ENCODE measurements around the gene JAML.
A peak's percentile ranks its signal among the peaks of the same experiment; 100 is the strongest.

Gene JAML

DNA sequence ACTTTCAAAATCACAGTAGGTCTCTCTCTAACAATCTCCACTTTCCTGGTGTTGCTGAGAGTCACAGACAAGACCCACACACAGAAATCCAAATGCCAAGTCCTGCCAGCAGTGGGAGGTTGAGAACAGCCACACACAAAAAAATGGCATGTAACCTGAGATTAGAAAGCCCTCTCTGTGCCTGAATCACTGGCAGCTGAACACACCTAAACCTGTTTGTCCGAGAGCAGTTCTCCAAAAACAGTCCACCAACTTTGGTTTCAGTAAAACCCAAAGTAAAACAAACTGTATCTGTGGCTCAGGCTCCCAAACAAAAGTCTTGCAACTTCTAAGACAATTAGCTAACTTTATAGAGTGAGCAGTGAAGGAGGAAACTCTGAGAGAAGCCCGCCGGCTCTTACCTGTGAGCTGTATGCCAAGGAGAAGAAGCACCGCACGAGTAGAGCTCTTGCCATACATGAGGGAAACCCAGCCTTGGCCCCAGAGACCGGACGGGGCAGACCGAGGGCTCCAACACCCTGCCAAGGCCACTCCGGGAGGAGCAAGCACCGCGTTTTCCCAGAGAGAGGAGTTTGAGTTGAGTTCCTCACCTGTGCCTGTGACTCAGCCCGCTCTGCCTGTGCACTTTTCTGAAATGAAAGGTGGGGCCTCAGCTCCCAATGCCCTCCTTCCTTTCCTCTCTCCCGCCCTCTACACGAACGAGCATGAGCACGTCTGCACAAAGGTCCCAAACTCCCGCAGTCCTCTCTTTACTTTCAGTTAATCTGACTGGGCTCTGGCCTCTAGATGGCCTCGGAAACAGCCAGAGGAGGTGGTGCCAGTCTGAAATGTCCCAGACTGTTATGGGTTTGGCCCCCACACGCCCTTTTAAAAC lies 39.1 kb upstream of the JAML start, which contains the start of gene MPZL2:
MPZL2 (minus strand) TSS at position 603 of the 874 bp plus-strand sequence; CDS start at position 459, 144 bp downstream.
- TF ChIP-seq, protein P1, sequence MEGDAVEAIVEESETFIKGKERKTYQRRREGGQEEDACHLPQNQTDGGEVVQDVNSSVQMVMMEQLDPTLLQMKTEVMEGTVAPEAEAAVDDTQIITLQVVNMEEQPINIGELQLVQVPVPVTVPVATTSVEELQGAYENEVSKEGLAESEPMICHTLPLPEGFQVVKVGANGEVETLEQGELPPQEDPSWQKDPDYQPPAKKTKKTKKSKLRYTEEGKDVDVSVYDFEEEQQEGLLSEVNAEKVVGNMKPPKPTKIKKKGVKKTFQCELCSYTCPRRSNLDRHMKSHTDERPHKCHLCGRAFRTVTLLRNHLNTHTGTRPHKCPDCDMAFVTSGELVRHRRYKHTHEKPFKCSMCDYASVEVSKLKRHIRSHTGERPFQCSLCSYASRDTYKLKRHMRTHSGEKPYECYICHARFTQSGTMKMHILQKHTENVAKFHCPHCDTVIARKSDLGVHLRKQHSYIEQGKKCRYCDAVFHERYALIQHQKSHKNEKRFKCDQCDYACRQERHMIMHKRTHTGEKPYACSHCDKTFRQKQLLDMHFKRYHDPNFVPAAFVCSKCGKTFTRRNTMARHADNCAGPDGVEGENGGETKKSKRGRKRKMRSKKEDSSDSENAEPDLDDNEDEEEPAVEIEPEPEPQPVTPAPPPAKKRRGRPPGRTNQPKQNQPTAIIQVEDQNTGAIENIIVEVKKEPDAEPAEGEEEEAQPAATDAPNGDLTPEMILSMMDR (IDR thresholded peaks at IDR 0.05; ENCODE audit: low read depth, low read length) = no peak
- H3K4me3 ChIP-seq (ENCODE audit: low read depth, low read length) = no peak within 1 kb of the TSS

DNA sequence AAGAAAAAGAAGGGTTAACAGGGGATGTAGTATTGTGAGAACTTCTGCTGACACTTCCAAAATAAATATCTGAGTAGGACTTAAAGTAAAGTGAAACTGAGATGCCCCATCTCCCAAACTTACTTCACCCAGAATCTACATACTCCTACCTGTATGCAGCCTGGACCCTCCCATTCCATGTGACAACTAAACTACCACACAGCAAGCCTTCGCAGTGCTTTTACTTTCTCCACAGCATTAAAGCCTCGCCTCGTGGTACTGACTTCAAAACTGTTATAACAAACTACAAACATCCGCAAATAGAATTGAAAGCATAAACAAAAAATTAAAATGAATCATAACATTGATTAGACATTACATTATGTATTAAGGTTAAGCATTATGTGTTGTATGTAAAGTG lies 38.3 kb upstream of the JAML start:
- no peak overlapping the region for H3K4me3 ChIP-seq (ENCODE audit: low read depth, low read length)
- TF ChIP-seq, protein P1 (IDR thresholded peaks at IDR 0.05; ENCODE audit: low read depth, low read length) = no peak

DNA sequence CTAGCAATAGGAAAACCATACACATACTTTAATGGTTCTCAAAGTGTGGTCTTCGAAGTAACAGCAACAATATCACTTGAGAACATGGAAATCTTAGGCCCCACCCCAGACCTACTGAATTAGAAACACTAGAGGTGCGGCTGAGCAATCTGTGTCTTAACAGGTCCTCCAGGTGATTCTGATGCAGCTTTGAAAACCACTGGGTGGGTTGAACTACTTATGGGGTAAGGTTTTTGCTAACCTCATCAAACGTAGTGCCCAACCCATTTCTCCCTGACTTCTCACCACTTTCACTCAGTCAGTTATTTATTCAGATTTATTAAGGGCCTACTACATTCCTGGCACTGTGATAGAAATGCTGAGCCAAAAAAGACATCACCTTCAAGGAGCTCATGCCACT lies 35.5 kb upstream of the JAML start:
- TF ChIP-seq, protein P1 (IDR thresholded peaks at IDR 0.05; ENCODE audit: low read depth, low read length) = no peak
- no peak overlapping the region for H3K4me3 ChIP-seq (ENCODE audit: low read depth, low read length)

DNA sequence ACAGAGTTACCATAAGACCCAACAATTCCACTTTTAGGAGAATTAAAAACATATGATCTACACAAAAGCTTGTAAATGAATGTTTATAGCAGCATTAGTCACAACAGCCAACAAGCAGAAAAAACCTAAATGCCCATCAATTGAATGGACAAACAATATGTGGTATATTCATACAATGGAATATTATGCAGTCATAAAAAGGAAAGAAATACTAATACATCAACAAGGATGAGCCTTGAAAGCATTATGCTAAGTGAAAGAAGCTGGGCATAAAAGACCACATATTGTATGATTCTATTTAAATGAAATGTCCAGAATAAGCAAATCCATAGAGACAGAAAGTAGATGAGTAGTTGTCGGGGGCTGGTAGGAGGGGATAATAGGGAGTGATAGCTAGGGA lies 34.3 kb upstream of the JAML start:
- TF ChIP-seq, protein P1 (IDR thresholded peaks at IDR 0.05; ENCODE audit: low read depth, low read length) = no peak
- H3K4me3 ChIP-seq (ENCODE audit: low read depth, low read length) = no peak overlapping the region

DNA sequence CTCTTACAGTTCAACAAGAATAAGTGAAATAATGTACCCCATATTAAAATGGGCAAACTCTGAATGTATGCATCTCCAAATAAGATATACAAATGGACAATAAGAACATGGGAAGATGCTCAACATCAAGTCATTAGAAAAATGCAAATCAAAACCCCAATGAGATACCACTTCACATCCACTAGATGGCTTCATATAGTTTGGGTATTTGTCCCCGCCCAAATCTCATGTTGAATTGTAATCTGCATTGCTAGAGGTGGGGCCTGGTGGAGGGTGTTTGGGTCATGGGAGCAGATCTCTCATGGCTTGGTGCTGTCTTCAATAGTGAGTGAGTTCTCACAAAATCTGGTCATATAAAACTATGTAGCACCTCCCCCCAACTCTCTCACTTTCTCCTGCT lies 33.6 kb upstream of the JAML start:
- TF ChIP-seq, protein P1 (IDR thresholded peaks at IDR 0.05; ENCODE audit: low read depth, low read length) = no peak
- H3K4me3 ChIP-seq (ENCODE audit: low read depth, low read length) = no peak overlapping the region

DNA sequence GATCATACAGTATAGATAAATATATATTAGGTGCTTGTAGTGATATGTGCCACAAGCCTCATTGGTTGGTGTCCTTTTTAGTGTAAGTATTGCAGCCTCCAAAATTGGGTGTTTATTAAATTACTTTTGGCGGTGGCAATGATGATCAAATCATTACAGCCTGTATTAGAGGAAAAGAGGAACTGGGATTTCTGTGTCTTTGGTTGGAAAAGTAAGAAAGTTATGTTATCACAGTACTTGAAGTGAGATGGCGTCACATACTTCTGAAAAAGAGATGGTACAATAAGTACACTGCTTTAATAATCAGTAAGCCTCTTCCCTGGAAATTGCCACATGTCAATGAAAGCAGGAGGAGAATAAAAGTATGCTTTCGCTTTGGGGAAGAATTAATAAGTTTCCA lies 27.9 kb upstream of the JAML start:
- H3K4me3 ChIP-seq (ENCODE audit: low read depth, low read length) = no peak overlapping the region
- TF ChIP-seq, protein P1 (IDR thresholded peaks at IDR 0.05; ENCODE audit: low read depth, low read length) = no peak

DNA sequence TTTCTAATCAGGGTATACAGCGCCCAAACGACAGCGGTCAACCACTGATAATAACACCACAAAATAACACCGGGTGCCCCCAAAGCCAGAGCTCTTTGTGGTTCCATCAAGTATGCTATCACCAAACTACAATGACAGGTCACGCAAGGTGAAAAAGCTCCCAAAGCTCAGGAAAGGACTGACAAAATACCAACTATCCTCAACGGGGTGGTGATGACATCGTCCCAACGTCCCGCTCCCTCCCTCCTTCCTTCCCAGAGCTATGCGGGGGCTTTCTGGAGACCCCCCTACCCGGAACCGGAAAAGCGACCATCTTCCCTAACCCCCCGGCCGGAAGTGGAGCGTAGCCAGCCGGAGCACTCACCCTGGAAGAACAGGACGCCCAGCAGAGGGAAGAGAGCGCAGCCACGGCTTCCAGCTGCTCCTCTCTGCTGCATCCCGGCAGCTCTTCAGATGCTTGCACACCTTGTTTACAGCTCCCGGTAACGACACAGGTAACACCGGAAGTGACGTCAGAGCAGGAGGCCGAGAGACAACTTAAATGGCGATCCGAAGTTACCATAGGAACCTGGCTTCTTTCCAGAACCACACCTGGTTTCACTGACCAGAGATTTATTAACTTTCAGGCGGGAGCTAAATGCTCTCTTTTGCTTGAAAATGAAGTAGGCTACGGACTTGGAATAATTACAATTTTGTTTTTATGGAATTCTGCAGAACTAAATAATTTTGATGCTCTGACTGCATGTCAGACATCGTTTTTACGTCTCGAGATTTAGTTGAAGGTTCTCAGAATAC lies 27.2 kb upstream of the JAML start, which contains the start of gene MPZL3:
MPZL3 (minus strand) TSS at position 508 of the 795 bp plus-strand sequence; CDS start at position 437, 71 bp downstream.
- H3K4me3 ChIP-seq (ENCODE audit: low read depth, low read length) = peak within 1 kb of the TSS; percentile 69
- TF ChIP-seq, protein P1 (IDR thresholded peaks at IDR 0.05; ENCODE audit: low read depth, low read length) = no peak
